Natural killer cell (primary cell): ENCODE measurements around the gene CRKL. TPM values are rescaled to one million over a fixed set of nuclear protein-coding genes. Genes with fewer than 3 reads are reported as not detected.
A peak's percentile ranks its signal among the peaks of the same experiment; 100 is the strongest.

Experiments
- ATAC-seq, 3 donors: fragments of 150-1000 bp in 2 of 3; fragments of 200-7000 bp in 1 of 3; cut with Tn5 transposase; 1 replicate in 1 of 3; 2 replicates in 2 of 3; pipeline ENCODE4 v1.10.0; 2021; ENCODE audit warnings: mild to moderate bottlenecking in 2 of 3, moderate library complexity in 2 of 3
- DNase-seq, 2 donors: peaks; one replicate each; pipeline versions ENCODE4 v3.0.0 to v3.0.0-alpha.2; 2013 to 2021; ENCODE audit warnings: mixed read lengths in 1 of 2
- H3K27ac ChIP-seq: one replicate; pipeline ENCODE4 v1.5.1; 2013; ENCODE audit warnings: mild to moderate bottlenecking, low read length
- H3K27me3 ChIP-seq: one replicate; pipeline ENCODE4 v1.6.1; 2013; ENCODE audit warnings: low read length; ENCODE audit not compliant: control insufficient read depth, insufficient read depth
- H3K36me3 ChIP-seq: one replicate; pipeline ENCODE4 v1.6.1; 2013; ENCODE audit warnings: low read length; ENCODE audit not compliant: control insufficient read depth, insufficient read depth
- H3K4me1 ChIP-seq: one replicate; pipeline ENCODE4 v1.6.1; 2013; ENCODE audit warnings: low read length; ENCODE audit not compliant: control insufficient read depth, insufficient read depth
- H3K4me3 ChIP-seq: one replicate; pipeline ENCODE4 v1.5.1; 2013; ENCODE audit warnings: low read length
- H3K9me3 ChIP-seq: one replicate; pipeline ENCODE4 v1.6.1; 2013; ENCODE audit warnings: low read length; ENCODE audit not compliant: control insufficient read depth, insufficient read depth
- H3K27ac Mint-ChIP-seq, 2 donors: one replicate each; pipeline ENCODE4 v1.8.0; 2022; ENCODE audit warnings: mild to moderate bottlenecking in 2 of 2, mixed read lengths in 2 of 2, moderate library complexity in 1 of 2
- H3K27me3 Mint-ChIP-seq, 2 donors: one replicate each; pipeline ENCODE4 v1.8.0; 2022; ENCODE audit warnings: low read depth in 2 of 2, mixed read lengths in 2 of 2
- H3K36me3 Mint-ChIP-seq: one replicate; pipeline ENCODE4 v1.8.0; 2022; ENCODE audit warnings: mixed read lengths
- H3K4me1 Mint-ChIP-seq, 2 donors: one replicate each; pipeline ENCODE4 v1.8.0; 2022; ENCODE audit warnings: mixed read lengths in 2 of 2
- H3K4me3 Mint-ChIP-seq: one replicate; pipeline ENCODE4 v1.8.0; 2022; ENCODE audit warnings: mild to moderate bottlenecking, moderate library complexity, mixed read lengths
- H3K9me3 Mint-ChIP-seq, 2 donors: one replicate each; pipeline ENCODE4 v1.8.0; 2022; ENCODE audit warnings: mixed read lengths in 2 of 2
- WGBS: methylation state at CpG from one replicate; pipeline ENCODE4 v1.1.7; 2013; ENCODE audit warnings: missing lambda C conversion rate; ENCODE audit not compliant: insufficient coverage; 5-methylcytosine and 5-hydroxymethylcytosine counted together
- intact Hi-C: fragments of 100-400 bp; cut with micrococcal nuclease; formaldehyde crosslinking; loops from one replicate; pipeline ENCODE4 v1.14.2; 2022
- total RNA-seq, 4 donors: library from RNA; stranded (reverse); fragments of 120-200 nt in 1 of 4; gene quantifications; one replicate each; pipeline versions ENCODE4 v1.2.3 to v1.2.4, GENCODE V29; 2013 to 2022
- TF ChIP-seq, protein P1 (sequence below): fragments of 200-600 bp; IDR thresholded peaks from one replicate; pipeline ENCODE4 v1.8.0; 2022; ENCODE audit warnings: antibody characterized with exemption

CRKL gene, protein sequence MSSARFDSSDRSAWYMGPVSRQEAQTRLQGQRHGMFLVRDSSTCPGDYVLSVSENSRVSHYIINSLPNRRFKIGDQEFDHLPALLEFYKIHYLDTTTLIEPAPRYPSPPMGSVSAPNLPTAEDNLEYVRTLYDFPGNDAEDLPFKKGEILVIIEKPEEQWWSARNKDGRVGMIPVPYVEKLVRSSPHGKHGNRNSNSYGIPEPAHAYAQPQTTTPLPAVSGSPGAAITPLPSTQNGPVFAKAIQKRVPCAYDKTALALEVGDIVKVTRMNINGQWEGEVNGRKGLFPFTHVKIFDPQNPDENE
- 10 to 100 TPM; 50.7 to 71.2 (median 67.4) TPM for total RNA-seq
- total RNA-seq (2013), result 49.8 TPM

DNA sequence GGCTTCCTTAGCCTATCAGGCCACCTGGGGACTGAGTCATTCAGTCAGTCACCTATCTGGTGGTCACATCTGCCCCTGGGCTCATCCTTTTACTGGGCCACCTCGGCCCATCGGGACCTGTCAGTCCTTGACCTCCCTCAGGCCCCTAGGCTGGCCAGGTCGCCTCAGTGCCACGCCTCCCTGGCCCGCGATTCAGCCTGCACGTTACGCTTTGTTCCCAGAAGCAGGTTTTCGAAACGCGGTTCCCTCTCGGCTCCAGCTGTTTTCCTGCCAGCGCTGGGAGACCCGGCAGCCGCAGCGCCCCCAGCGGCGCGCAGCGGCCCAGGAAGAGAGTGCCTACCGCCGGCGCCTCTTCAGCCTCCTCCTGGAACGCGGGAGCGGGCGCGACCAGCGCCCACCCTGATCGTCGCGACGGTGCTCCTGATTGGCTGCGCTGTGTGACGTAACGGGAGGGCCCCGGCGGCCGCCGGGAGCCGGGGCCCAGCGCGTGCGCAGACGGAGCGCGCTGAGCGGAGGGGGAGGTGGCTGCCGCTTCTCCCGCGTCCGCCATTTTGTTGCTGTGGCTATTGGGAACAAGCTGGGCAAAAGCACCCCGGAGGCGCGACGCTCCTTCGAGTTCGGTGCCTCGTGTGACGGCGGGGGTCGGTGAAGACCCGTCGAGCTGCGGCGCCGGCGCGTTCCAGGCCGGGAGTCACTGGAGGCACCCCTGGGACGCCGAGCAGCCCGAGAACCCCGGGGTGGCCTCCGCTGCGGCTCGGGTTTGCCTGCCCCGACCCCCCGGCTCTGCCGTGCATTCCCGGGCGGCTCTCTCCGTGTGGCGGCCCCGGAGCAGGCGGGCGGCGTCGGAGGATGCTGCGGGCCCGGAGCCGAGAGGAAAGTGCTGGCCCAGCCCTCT, at the start of gene CRKL:
TSS of gene CRKL (plus strand) at position 492 of the 895 bp plus-strand sequence. CDS start 528 bp downstream, outside the sequence.
- no peaks in the 10 kb centered on the region for H3K9me3 ChIP-seq
- no peaks in the 10 kb centered on the region for H3K27me3 Mint-ChIP-seq
- peaks cover 52% of the 10 kb centered on the region in 2 donors for H3K4me1 Mint-ChIP-seq
- TF ChIP-seq, protein P1, sequence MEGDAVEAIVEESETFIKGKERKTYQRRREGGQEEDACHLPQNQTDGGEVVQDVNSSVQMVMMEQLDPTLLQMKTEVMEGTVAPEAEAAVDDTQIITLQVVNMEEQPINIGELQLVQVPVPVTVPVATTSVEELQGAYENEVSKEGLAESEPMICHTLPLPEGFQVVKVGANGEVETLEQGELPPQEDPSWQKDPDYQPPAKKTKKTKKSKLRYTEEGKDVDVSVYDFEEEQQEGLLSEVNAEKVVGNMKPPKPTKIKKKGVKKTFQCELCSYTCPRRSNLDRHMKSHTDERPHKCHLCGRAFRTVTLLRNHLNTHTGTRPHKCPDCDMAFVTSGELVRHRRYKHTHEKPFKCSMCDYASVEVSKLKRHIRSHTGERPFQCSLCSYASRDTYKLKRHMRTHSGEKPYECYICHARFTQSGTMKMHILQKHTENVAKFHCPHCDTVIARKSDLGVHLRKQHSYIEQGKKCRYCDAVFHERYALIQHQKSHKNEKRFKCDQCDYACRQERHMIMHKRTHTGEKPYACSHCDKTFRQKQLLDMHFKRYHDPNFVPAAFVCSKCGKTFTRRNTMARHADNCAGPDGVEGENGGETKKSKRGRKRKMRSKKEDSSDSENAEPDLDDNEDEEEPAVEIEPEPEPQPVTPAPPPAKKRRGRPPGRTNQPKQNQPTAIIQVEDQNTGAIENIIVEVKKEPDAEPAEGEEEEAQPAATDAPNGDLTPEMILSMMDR, result peak; percentile 71
- peak within 1 kb of the TSS; percentile 98 for H3K4me3 Mint-ChIP-seq
- under 1% methylated on average over 92 of the region's 92 CpGs for WGBS
- peak within 1 kb of the TSS; percentile 95 to 98 for H3K27ac Mint-ChIP-seq
- H3K36me3 Mint-ChIP-seq, result no peaks in the 10 kb centered on the region
- H3K4me1 ChIP-seq, result peaks cover 30% of the 10 kb centered on the region
- peak; percentile 93 to 99 for DNase-seq
- peak within 1 kb of the TSS; percentile 87 for H3K27ac ChIP-seq
- no peaks in the 10 kb centered on the region for H3K9me3 Mint-ChIP-seq
- H3K36me3 ChIP-seq, result no peaks in the 10 kb centered on the region
- intact Hi-C loops, result loop anchor here (1.0 to 5.0 kb wide), 3 partner anchors 45 to 95 kb away; partner anchors contain the start of gene PI4KA
- H3K4me3 ChIP-seq, result peak within 1 kb of the TSS; percentile 97
- peak; percentile 90 to 98 (median 94) for ATAC-seq
- no peaks in the 10 kb centered on the region for H3K27me3 ChIP-seq

DNA sequence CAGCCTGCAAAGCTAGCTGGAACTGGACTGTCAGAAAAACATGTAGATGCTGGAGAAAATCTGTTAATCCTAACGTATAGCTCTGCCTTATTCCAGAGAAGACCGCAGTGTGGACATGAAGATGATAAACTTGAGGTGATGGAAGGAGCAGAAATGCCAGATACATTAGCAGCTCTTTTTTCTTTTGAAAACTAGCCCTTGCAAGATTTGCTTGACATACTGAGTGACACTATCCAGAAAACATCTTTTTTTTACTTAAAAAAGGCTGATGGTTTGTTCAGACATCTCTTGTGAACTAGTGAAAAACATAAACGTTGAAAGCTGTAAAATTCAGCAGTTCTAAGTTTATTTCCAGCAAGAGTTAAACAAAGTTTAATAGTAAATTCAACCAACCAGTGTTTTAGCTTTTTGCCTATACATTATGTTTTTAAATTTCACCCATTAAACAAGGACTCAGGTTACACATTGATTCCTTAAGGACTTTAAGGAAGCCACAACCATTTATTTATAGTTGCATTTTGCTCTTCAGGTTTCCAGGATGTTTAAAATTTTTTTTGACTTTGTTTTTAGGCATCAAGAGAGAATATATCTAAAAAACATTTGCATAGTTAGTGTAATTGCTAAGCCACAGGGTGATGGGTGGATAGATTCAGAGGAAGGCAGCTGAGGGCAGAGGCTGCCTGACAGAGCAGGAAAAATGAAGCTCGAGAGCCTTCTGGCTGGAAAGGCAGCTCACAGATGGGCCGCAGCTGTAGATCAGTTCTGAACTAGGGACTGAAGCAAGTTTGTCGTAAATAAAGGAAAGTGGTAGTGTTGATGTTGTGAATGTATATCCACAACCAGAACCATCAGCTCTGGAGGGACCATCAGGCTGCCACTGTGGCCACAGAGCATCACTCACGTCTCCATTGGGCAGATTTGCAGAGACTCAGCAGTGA, 48.9 kb upstream of the CRKL start:
- Mint-ChIP-seq H3K9me3 (no peaks in the 10 kb centered on the region), H3K4me1 (peaks cover 48% of the 10 kb centered on the region in 2 donors), H3K27ac (peak overlapping the region; percentile 92 to 96), H3K36me3 (no peaks in the 10 kb centered on the region), H3K4me3 (no peak overlapping the region), H3K27me3 (no peaks in the 10 kb centered on the region)
- no peaks in the 10 kb centered on the region for H3K27me3 ChIP-seq
- intact Hi-C loops, result no loop called here
- H3K27ac ChIP-seq, result peak overlapping the region; percentile 85
- H3K4me3 ChIP-seq, result no peak overlapping the region
- 85% methylated on average over 7 of the region's 7 CpGs for WGBS
- H3K9me3 ChIP-seq, result no peaks in the 10 kb centered on the region
- ATAC-seq (no peak), DNase-seq (no peak)
- peaks cover 23% of the 10 kb centered on the region for H3K36me3 ChIP-seq
- TF ChIP-seq, protein P1, result no peak
- H3K4me1 ChIP-seq, result peaks cover 46% of the 10 kb centered on the region

DNA sequence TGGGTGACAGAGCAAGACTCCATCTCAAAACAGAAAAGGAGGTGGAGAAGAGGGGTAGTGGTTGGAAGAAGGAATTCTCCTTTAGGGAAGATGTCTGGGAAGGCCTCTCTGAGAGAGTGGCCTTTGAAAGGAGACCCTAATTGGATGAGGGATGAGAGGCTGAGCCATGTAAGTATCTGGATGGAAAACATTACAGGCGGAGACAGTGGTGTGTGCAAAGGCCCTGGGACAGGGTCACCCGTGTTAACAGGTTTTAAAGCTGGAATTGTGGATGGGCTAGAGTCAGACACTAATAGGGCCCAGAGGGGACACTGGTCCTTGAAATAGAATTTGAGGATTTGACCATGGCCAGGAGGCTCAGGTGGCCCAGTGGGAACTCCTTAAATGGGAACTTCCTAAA, 48.0 kb upstream of the CRKL start:
- ATAC-seq (no peak), DNase-seq (no peak)
- H3K4me1 Mint-ChIP-seq, result peaks cover 39% of the 10 kb centered on the region in 2 donors
- no peak overlapping the region for H3K4me3 ChIP-seq
- no peaks in the 10 kb centered on the region for H3K36me3 Mint-ChIP-seq
- TF ChIP-seq, protein P1, result no peak
- H3K27ac ChIP-seq, result peak overlapping the region; percentile 32
- H3K9me3 ChIP-seq, result no peaks in the 10 kb centered on the region
- H3K4me3 Mint-ChIP-seq, result no peak overlapping the region
- 95% methylated on average over 2 of the region's 2 CpGs for WGBS
- peak overlapping the region; percentile 92 to 96 for H3K27ac Mint-ChIP-seq
- peaks cover 29% of the 10 kb centered on the region for H3K36me3 ChIP-seq
- no peaks in the 10 kb centered on the region for H3K27me3 Mint-ChIP-seq
- H3K27me3 ChIP-seq, result no peaks in the 10 kb centered on the region
- intact Hi-C loops, result no loop called here
- H3K9me3 Mint-ChIP-seq, result no peaks in the 10 kb centered on the region
- H3K4me1 ChIP-seq, result peaks cover 37% of the 10 kb centered on the region
